HG03439 (cell line): ENCODE measurements around the gene SIGMAR1.

Experiments
- ATAC-seq: cut with Tn5 transposase; IDR thresholded peaks from one replicate; pipeline ENCODE4 v1.9.1; 2021; ENCODE audit warnings: mild to moderate bottlenecking, moderate library complexity; ENCODE audit not compliant: unreplicated experiment

Gene SIGMAR1

GRCh38 chr9:34606190-34606589, 31.4 kb downstream of the SIGMAR1 start:
- ATAC-seq: no peak

- ATAC-seq: peak; percentile 73
These were observed 33.9 kb downstream of the SIGMAR1 start for GRCh38 chr9:34603610-34604231.

GRCh38 chr9:34601937-34602573, 35.5 kb downstream of the SIGMAR1 start:
- no peak for ATAC-seq

GRCh38 chr9:34600908-34601307, 36.7 kb downstream of the SIGMAR1 start:
- ATAC-seq: no peak

GRCh38 chr9:34599546-34599945, 38.0 kb downstream of the SIGMAR1 start:
- no peak for ATAC-seq

GRCh38 chr9:34594177-34594576, 43.4 kb downstream of the SIGMAR1 start:
- no peak for ATAC-seq

GRCh38 chr9:34592895-34593601, 44.5 kb downstream of the SIGMAR1 start:
- ATAC-seq: no peak

- no peak for ATAC-seq
These were observed 45.4 kb downstream of the SIGMAR1 start for GRCh38 chr9:34591917-34592866.

GRCh38 chr9:34591248-34591916, 46.2 kb downstream of the SIGMAR1 start:
- ATAC-seq: peak; percentile 67

GRCh38 chr9:34590381-34591247, 47.0 kb downstream of the SIGMAR1 start:
- no peak for ATAC-seq

GRCh38 chr9:34589636-34590380, 47.8 kb downstream of the SIGMAR1 start, which contains the start of gene CNTFR:
Gene CNTFR (minus strand): TSS chr9:34589724. CDS start chr9:34568981, 20,743 bp downstream.
- no peak for ATAC-seq

- ATAC-seq: no peak
These were observed 48.6 kb downstream of the SIGMAR1 start for GRCh38 chr9:34588671-34589635.

- no peak for ATAC-seq
These were observed 50.3 kb downstream of the SIGMAR1 start for GRCh38 chr9:34587271-34587670.

GRCh38 chr9:34585946-34586669, 51.5 kb downstream of the SIGMAR1 start:
- ATAC-seq: no peak

- ATAC-seq: no peak
These were observed 52.6 kb downstream of the SIGMAR1 start for GRCh38 chr9:34584970-34585369.
